Calu3 (cell line): ENCODE results near the gene PGBD1. TPM values are rescaled to one million over a fixed set of nuclear protein-coding genes. Genes with fewer than 3 reads are reported as not detected.

Experiments used
- BruUV-seq: library from RNA; stranded (reverse); fragments of 400-500 nt; replicated peaks from 2 replicates; lab custom pipeline; 2021; lab: Mats Ljungman, UMichigan
- CTCF ChIA-PET: fragments of 300-600 bp; sonication (Branson Sonifier 250); formaldehyde crosslinking; loops from one replicate; lab custom pipeline; 2022; ENCODE audit warnings: antibody characterized with exemption; lab: Charles Lee
- DNase-seq: peaks from one replicate; pipeline ENCODE4 v3.0.0; 2022
- H3K27ac Mint-ChIP-seq: one replicate; pipeline ENCODE4 v1.8.0; 2022; ENCODE audit warnings: mixed read lengths; ENCODE audit not compliant: unreplicated experiment
- H3K27me3 Mint-ChIP-seq: one replicate; pipeline ENCODE4 v1.8.0; 2022; ENCODE audit warnings: mixed read lengths; ENCODE audit not compliant: unreplicated experiment
- H3K36me3 Mint-ChIP-seq: one replicate; pipeline ENCODE4 v1.8.0; 2022; ENCODE audit warnings: mild to moderate bottlenecking, moderate library complexity, mixed read lengths; ENCODE audit not compliant: insufficient read depth, unreplicated experiment
- H3K4me1 Mint-ChIP-seq: one replicate; pipeline ENCODE4 v1.8.0; 2022; ENCODE audit warnings: mild to moderate bottlenecking, low read depth, mixed read lengths; ENCODE audit not compliant: unreplicated experiment
- H3K4me3 Mint-ChIP-seq: one replicate; pipeline ENCODE4 v1.8.0; 2022; ENCODE audit warnings: mild to moderate bottlenecking, low read depth, moderate library complexity, mixed read lengths; ENCODE audit not compliant: unreplicated experiment
- H3K9me3 Mint-ChIP-seq: one replicate; pipeline ENCODE4 v1.8.0; 2022; ENCODE audit warnings: low read depth, mixed read lengths; ENCODE audit not compliant: unreplicated experiment
- intact Hi-C: fragments of 100-400 bp; cut with micrococcal nuclease; formaldehyde crosslinking; loops from one replicate; pipeline ENCODE4 v1.10.0; 2022; ENCODE audit not compliant: unreplicated experiment
- total RNA-seq: library from RNA; stranded (reverse); gene quantifications from 2 replicates; pipeline ENCODE4 v1.2.3, GENCODE V29; 2022
- TF ChIP-seq, protein P1 (sequence below): fragments of 200-600 bp; IDR thresholded peaks from one replicate; pipeline ENCODE4 v1.8.0; 2022; ENCODE audit warnings: antibody characterized with exemption; ENCODE audit not compliant: unreplicated experiment

PGBD1 gene
- total RNA-seq, 1 experiment from 2014 or later = 4.9 TPM

- CTCF ChIA-PET = interaction anchor here (1.0 to 2.3 kb wide), 2 partner anchors 20 to 69 kb away, joined by 3 to 11 read pairs; partner anchors contain the start of gene ZSCAN26
- Mint-ChIP-seq H3K36me3 (no peaks in the 10 kb centered on the region), H3K4me1 (peaks cover 9% of the 10 kb centered on the region), H3K27me3 (no peaks in the 10 kb centered on the region), H3K4me3 (no peak overlapping the region), H3K9me3 (peaks cover 4% of the 10 kb centered on the region), H3K27ac (no peak overlapping the region)
- DNase-seq = peak; percentile 16
- TF ChIP-seq, protein P1, sequence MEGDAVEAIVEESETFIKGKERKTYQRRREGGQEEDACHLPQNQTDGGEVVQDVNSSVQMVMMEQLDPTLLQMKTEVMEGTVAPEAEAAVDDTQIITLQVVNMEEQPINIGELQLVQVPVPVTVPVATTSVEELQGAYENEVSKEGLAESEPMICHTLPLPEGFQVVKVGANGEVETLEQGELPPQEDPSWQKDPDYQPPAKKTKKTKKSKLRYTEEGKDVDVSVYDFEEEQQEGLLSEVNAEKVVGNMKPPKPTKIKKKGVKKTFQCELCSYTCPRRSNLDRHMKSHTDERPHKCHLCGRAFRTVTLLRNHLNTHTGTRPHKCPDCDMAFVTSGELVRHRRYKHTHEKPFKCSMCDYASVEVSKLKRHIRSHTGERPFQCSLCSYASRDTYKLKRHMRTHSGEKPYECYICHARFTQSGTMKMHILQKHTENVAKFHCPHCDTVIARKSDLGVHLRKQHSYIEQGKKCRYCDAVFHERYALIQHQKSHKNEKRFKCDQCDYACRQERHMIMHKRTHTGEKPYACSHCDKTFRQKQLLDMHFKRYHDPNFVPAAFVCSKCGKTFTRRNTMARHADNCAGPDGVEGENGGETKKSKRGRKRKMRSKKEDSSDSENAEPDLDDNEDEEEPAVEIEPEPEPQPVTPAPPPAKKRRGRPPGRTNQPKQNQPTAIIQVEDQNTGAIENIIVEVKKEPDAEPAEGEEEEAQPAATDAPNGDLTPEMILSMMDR = no peak
- intact Hi-C loops = no loop called here
- TSS peak; percentile 89 for BruUV-seq
Observed at GRCh38 chr6:28336284-28337120, 55.1 kb downstream of the PGBD1 start.

DNA sequence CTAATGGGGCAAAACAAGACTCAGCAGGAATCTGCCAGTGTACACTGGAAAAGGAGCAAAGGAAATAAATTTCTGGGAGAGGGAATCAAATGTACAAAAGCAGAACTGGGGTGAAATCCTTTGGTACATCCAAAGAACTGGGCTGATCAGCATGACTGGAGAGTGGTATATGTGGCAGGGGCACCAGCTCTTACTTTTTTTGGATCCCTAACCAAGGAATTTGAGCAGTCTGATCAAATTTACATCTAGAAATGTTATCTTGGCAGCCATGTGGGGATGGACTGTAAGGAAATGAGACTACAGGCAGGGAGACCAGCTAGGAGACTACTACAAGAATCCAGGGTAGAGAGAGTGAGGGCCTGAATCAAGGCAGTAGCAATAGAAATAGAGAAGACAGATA is 55.7 kb downstream of the PGBD1 start:
- no peaks in the 10 kb centered on the region for H3K36me3 Mint-ChIP-seq
- CTCF ChIA-PET = interaction anchor here (1.0 to 2.3 kb wide), 2 partner anchors 19 to 70 kb away, joined by 3 to 11 read pairs; partner anchors contain the start of gene ZSCAN26
- no peaks in the 10 kb centered on the region for H3K27me3 Mint-ChIP-seq
- H3K4me1 Mint-ChIP-seq = peaks cover 9% of the 10 kb centered on the region
- no peak for DNase-seq
- no TSS peak for BruUV-seq
- intact Hi-C loops = no loop called here
- H3K9me3 Mint-ChIP-seq = peaks cover 4% of the 10 kb centered on the region
- TF ChIP-seq, protein P1 = no peak
- no peak overlapping the region for H3K27ac Mint-ChIP-seq
- H3K4me3 Mint-ChIP-seq = no peak overlapping the region

GRCh38 chr6:28340310-28341095 is 59.1 kb downstream of the PGBD1 start:
- H3K27ac Mint-ChIP-seq = no peak overlapping the region
- no peak for DNase-seq
- no peaks in the 10 kb centered on the region for H3K4me1 Mint-ChIP-seq
- no peak overlapping the region for H3K4me3 Mint-ChIP-seq
- H3K9me3 Mint-ChIP-seq = peaks cover 4% of the 10 kb centered on the region
- TF ChIP-seq, protein P1 = no peak
- H3K36me3 Mint-ChIP-seq = no peaks in the 10 kb centered on the region
- intact Hi-C loops = no loop called here
- BruUV-seq = no TSS peak
- peaks cover 7% of the 10 kb centered on the region for H3K27me3 Mint-ChIP-seq
- CTCF ChIA-PET = no interaction called here

GRCh38 chr6:28343898-28344677 is 62.7 kb downstream of the PGBD1 start:
- no peak for DNase-seq
- BruUV-seq = no TSS peak
- no peak overlapping the region for H3K4me3 Mint-ChIP-seq
- H3K27me3 Mint-ChIP-seq = peaks cover 32% of the 10 kb centered on the region
- H3K9me3 Mint-ChIP-seq = peaks cover 4% of the 10 kb centered on the region
- intact Hi-C loops = no loop called here
- no peaks in the 10 kb centered on the region for H3K36me3 Mint-ChIP-seq
- H3K4me1 Mint-ChIP-seq = no peaks in the 10 kb centered on the region
- CTCF ChIA-PET = interaction anchor here (0.7 kb wide), 2 partner anchors 12 to 202 kb away, joined by 3 to 4 read pairs; partner anchors contain the start of gene ZKSCAN8
- TF ChIP-seq, protein P1 = no peak
- H3K27ac Mint-ChIP-seq = no peak overlapping the region
